GM23338 (cell line): Measurements from ENCODE around the gene ZNF816. TPM values are rescaled to one million over a fixed set of nuclear protein-coding genes. Genes with fewer than 3 reads are reported as not detected.

ENCODE experiments used
- ATAC-seq: fragments of 200-7000 bp; cut with Tn5 transposase; 3 replicates; pipeline ENCODE4 v1.9.1; 2020
- DNase-seq: peaks from one replicate; pipeline ENCODE4 v3.0.0-alpha.2; 2015; ENCODE audit warnings: low spot score
- H2AFZ ChIP-seq: fragments of 200-600 bp; sonication (generic); 2 replicates; pipeline ENCODE4 v1.8.0; 2016; ENCODE audit warnings: antibody characterized with exemption, mild to moderate bottlenecking, moderate library complexity
- H3F3A ChIP-seq: fragments of 200-600 bp; sonication (generic); replicated peaks from 2 replicates; pipeline ENCODE4 v1.8.0; 2017; ENCODE audit warnings: antibody characterized with exemption, mixed run types, low read depth
- H3K27ac ChIP-seq: fragments of 200-600 bp; sonication (generic); 2 replicates; pipeline ENCODE4 v1.6.1; 2016; ENCODE audit warnings: low read depth
- H3K27me3 ChIP-seq: fragments of 200-600 bp; sonication (generic); 2 replicates; pipeline ENCODE4 v1.8.0; 2016; ENCODE audit warnings: mild to moderate bottlenecking, mixed run types, moderate library complexity; ENCODE audit not compliant: insufficient read depth
- H3K36me3 ChIP-seq: fragments of 200-600 bp; sonication (generic); 2 replicates; pipeline ENCODE4 v1.8.0; 2016; ENCODE audit warnings: mild to moderate bottlenecking; ENCODE audit not compliant: insufficient read depth
- H3K4me1 ChIP-seq: fragments of 200-600 bp; sonication (generic); 2 replicates; pipeline ENCODE4 v1.8.0; 2016; ENCODE audit warnings: mild to moderate bottlenecking, moderate library complexity; ENCODE audit not compliant: insufficient read depth
- H3K4me2 ChIP-seq: fragments of 200-600 bp; sonication (generic); 2 replicates; pipeline ENCODE4 v1.7.1; 2017; ENCODE audit warnings: mixed run types
- H3K4me3 ChIP-seq: fragments of 200-600 bp; sonication (generic); 2 replicates; pipeline ENCODE4 v1.6.1; 2016; ENCODE audit warnings: mixed run types
- H3K79me2 ChIP-seq: fragments of 200-600 bp; sonication (generic); replicated peaks from 2 replicates; pipeline ENCODE4 v1.8.0; 2017; ENCODE audit warnings: mild to moderate bottlenecking; ENCODE audit not compliant: insufficient read depth
- H3K9me2 ChIP-seq: fragments of 200-600 bp; sonication (generic); 2 replicates; pipeline ENCODE4 v1.8.0; 2017; ENCODE audit not compliant: insufficient read depth
- H4K20me1 ChIP-seq: fragments of 200-600 bp; sonication (generic); replicated peaks from 2 replicates; pipeline ENCODE4 v1.8.0; 2017; ENCODE audit warnings: mild to moderate bottlenecking; ENCODE audit not compliant: insufficient read depth
- H3K27ac Mint-ChIP-seq: 2 replicates; pipeline ENCODE4 v1.8.0; 2020; ENCODE audit warnings: inconsistent platforms, mild to moderate bottlenecking, moderate library complexity, mixed read lengths
- H3K27me3 Mint-ChIP-seq: 3 replicates; pipeline ENCODE4 v1.8.0; 2022; ENCODE audit warnings: low read depth, mild to moderate bottlenecking, moderate library complexity, mixed read lengths, inconsistent platforms; ENCODE audit not compliant: insufficient read depth, poor library complexity
- H3K36me3 Mint-ChIP-seq: 3 replicates; pipeline ENCODE4 v1.8.0; 2021; ENCODE audit warnings: low read depth, mild to moderate bottlenecking, inconsistent platforms, moderate library complexity, mixed read lengths
- H3K4me1 Mint-ChIP-seq: 3 replicates; pipeline ENCODE4 v1.8.0; 2020; ENCODE audit warnings: mild to moderate bottlenecking, inconsistent platforms, mixed read lengths
- H3K4me3 Mint-ChIP-seq: 3 replicates; pipeline ENCODE4 v1.8.0; 2021; ENCODE audit warnings: moderate library complexity, mild to moderate bottlenecking, inconsistent platforms, mixed read lengths
- H3K9me3 Mint-ChIP-seq: 3 replicates; pipeline ENCODE4 v1.8.0; 2020; ENCODE audit warnings: moderate library complexity, mild to moderate bottlenecking, inconsistent platforms, mixed read lengths
- CREB1 ChIP-seq: fragments of 250-450 bp; sonication (Bioruptor Pico); IDR thresholded peaks from 2 replicates; pipeline ENCODE4 v1.5.0; 2020; ENCODE audit warnings: low read depth, mild to moderate bottlenecking, moderate library complexity
- ETS1 ChIP-seq: IDR thresholded peaks from 2 replicates; pipeline ENCODE4 v1.6.1; 2016; ENCODE audit warnings: antibody characterized with exemption
- EZH2 ChIP-seq: fragments of 200-600 bp; sonication (generic); IDR thresholded peaks from one replicate; pipeline ENCODE4 v1.8.0; 2017; ENCODE audit warnings: antibody characterized with exemption, mild to moderate bottlenecking, low read depth; ENCODE audit not compliant: unreplicated experiment
- NANOG ChIP-seq: IDR thresholded peaks from 2 replicates; pipeline ENCODE4 v1.6.1; 2016; ENCODE audit warnings: antibody characterized with exemption, borderline replicate concordance
- POLR2AphosphoS5 ChIP-seq: IDR thresholded peaks from 2 replicates; pipeline ENCODE4 v1.6.1; 2016; ENCODE audit warnings: antibody characterized with exemption, low read depth
- REST ChIP-seq: IDR thresholded peaks from one replicate; pipeline ENCODE4 v1.6.1; 2018; ENCODE audit warnings: antibody characterized with exemption; ENCODE audit not compliant: unreplicated experiment
- STAT1 ChIP-seq: IDR thresholded peaks from one replicate; pipeline ENCODE4 v1.6.1; 2016; ENCODE audit warnings: antibody characterized with exemption; ENCODE audit not compliant: unreplicated experiment
- ZNF462 ChIP-seq: fragments of 250-450 bp; sonication (Bioruptor Pico); IDR thresholded peaks from 2 replicates; pipeline ENCODE4 v1.5.0; 2020; ENCODE audit warnings: mild to moderate bottlenecking, moderate library complexity
- polyA plus RNA-seq: library from polyadenylated mRNA; unstranded; fragments of >200 nt; fragmentation: Nextera tagmentation; extraction: Ambion mirVana; gene quantifications from 2 replicates; pipeline ENCODE4 v1.2.1, GENCODE V29; 2016
- total RNA-seq: library from RNA; depleted of rRNA; stranded (reverse); fragments of >200 nt; shearing (Covaris generic); gene quantifications from 2 replicates; pipeline ENCODE4 v1.2.3, GENCODE V29; 2014

ZNF816 gene
- total and polyA plus RNA-seq, 2 experiments from 2014 or later = 7.0 to 9.5 TPM

- no peak overlapping the region for H3K27ac Mint-ChIP-seq
- no peak for DNase-seq
- no peaks in the 10 kb centered on the region for H3K79me2 ChIP-seq
- H3K9me2 ChIP-seq = no peaks in the 10 kb centered on the region
- H3K4me1 Mint-ChIP-seq = peaks cover 9% of the 10 kb centered on the region
- no peak overlapping the region for H3K27ac ChIP-seq
- no peaks in the 10 kb centered on the region for H4K20me1 ChIP-seq
- no peaks in the 10 kb centered on the region; the same call in 2 of the 3 replicates for H3K9me3 Mint-ChIP-seq
- no peak overlapping the region for H3K4me3 ChIP-seq
- no peak overlapping the region for H3K4me3 Mint-ChIP-seq
- no peaks in the 10 kb centered on the region; the same call in 2 of the 3 replicates for H3K36me3 Mint-ChIP-seq
- no peak overlapping the region for H2AFZ ChIP-seq
- peaks cover 15% of the 10 kb centered on the region for H3K27me3 Mint-ChIP-seq
- 0 out of 2 replicates have a peak, but pooled peaks cover 1% of the 10 kb centered on the region for H3K4me1 ChIP-seq
- TF ChIP-seq ZNF462 (CRISPR knock-in tag) (no peak), EZH2 (no peak), POLR2AphosphoS5 (no peak), NANOG (no peak), STAT1 (no peak), ETS1 (no peak), REST (no peak), CREB1 (CRISPR knock-in tag) (no peak)
- ATAC-seq = no peak
- no peaks in the 10 kb centered on the region for H3K27me3 ChIP-seq
- no peak overlapping the region for H3K4me2 ChIP-seq
- no peaks in the 10 kb centered on the region for H3F3A ChIP-seq
- no peaks in the 10 kb centered on the region for H3K36me3 ChIP-seq
Measured at GRCh38 chr19:53007200-53007599, 44.5 kb upstream of the ZNF816 start.
